Smooth muscle cell (in vitro differentiated cells): Measurements from ENCODE around the gene PIK3R2. TPM values are rescaled to one million over a fixed set of nuclear protein-coding genes. Genes with fewer than 3 reads are reported as not detected.

Source experiments
- DNase-seq: peaks from one replicate; lab custom pipeline; 2025; ENCODE audit not compliant: unreplicated experiment; lab: John Stamatoyannopoulos, UW
- H2AFZ ChIP-seq: fragments of 200-600 bp; sonication (generic); 2 replicates; pipeline ENCODE4 v1.6.0; 2016; ENCODE audit warnings: antibody characterized with exemption, low read depth, mild to moderate bottlenecking
- H3F3A ChIP-seq: fragments of 200-600 bp; sonication (generic); 2 replicates; pipeline ENCODE4 v1.6.0; 2017; ENCODE audit warnings: antibody characterized with exemption, low read depth
- H3K27ac ChIP-seq: fragments of 200-600 bp; sonication (generic); 2 replicates; pipeline ENCODE4 v1.5.1; 2016; ENCODE audit warnings: low read depth, mild to moderate bottlenecking
- H3K27me3 ChIP-seq: fragments of 200-600 bp; sonication (generic); 2 replicates; pipeline ENCODE4 v1.6.1; 2016; ENCODE audit warnings: low read depth, mild to moderate bottlenecking
- H3K36me3 ChIP-seq: fragments of 200-600 bp; sonication (generic); 2 replicates; pipeline ENCODE4 v1.5.1; 2016; ENCODE audit warnings: low read depth
- H3K4me1 ChIP-seq: fragments of 200-600 bp; sonication (generic); 2 replicates; pipeline ENCODE4 v1.5.1; 2016; ENCODE audit warnings: low read depth
- H3K4me2 ChIP-seq: fragments of 200-600 bp; sonication (generic); 2 replicates; pipeline ENCODE4 v1.6.0; 2016; ENCODE audit warnings: mild to moderate bottlenecking
- H3K4me3 ChIP-seq: fragments of 200-600 bp; sonication (generic); 2 replicates; pipeline ENCODE4 v1.5.1; 2016; ENCODE audit warnings: mild to moderate bottlenecking
- H3K79me2 ChIP-seq: fragments of 200-600 bp; sonication (generic); 2 replicates; pipeline ENCODE4 v1.6.0; 2016; ENCODE audit warnings: low read depth, mild to moderate bottlenecking
- H3K9ac ChIP-seq: fragments of 200-600 bp; sonication (generic); 2 replicates; pipeline ENCODE4 v1.6.0; 2016; ENCODE audit warnings: low read depth
- H3K9me3 ChIP-seq: fragments of 200-600 bp; sonication (generic); replicated peaks from 2 replicates; pipeline ENCODE4 v1.5.1; 2016; ENCODE audit warnings: low read depth
- H4K20me1 ChIP-seq: fragments of 200-600 bp; sonication (generic); 2 replicates; pipeline ENCODE4 v1.6.0; 2016; ENCODE audit warnings: low read depth
- WGBS: methylation state at CpG from one replicate; pipeline ENCODE4 v1.1.7; 2016; ENCODE audit warnings: low lambda C conversion rate; 5-methylcytosine and 5-hydroxymethylcytosine counted together
- polyA plus RNA-seq: library from polyadenylated mRNA; unstranded; fragments of >200 nt; fragmentation: Nextera tagmentation; extraction: Ambion mirVana; gene quantifications from 2 replicates; pipeline ENCODE4 v1.2.1, GENCODE V29; 2016
- total RNA-seq: library from RNA; depleted of rRNA; stranded (reverse); fragments of >200 nt; gene quantifications from 2 replicates; pipeline ENCODE4 v1.2.3, GENCODE V29; 2014
- TF ChIP-seq, protein P1 (sequence below): fragments of 200-600 bp; sonication (generic); IDR thresholded peaks from 2 replicates; pipeline ENCODE4 v1.5.1; 2017; ENCODE audit warnings: borderline replicate concordance, mild to moderate bottlenecking, antibody characterized with exemption; ENCODE audit not compliant: insufficient read depth, poor library complexity, severe bottlenecking

PIK3R2 gene
- total and polyA plus RNA-seq, 2 experiments from 2014 or later = 22.9 to 50.1 TPM

DNA sequence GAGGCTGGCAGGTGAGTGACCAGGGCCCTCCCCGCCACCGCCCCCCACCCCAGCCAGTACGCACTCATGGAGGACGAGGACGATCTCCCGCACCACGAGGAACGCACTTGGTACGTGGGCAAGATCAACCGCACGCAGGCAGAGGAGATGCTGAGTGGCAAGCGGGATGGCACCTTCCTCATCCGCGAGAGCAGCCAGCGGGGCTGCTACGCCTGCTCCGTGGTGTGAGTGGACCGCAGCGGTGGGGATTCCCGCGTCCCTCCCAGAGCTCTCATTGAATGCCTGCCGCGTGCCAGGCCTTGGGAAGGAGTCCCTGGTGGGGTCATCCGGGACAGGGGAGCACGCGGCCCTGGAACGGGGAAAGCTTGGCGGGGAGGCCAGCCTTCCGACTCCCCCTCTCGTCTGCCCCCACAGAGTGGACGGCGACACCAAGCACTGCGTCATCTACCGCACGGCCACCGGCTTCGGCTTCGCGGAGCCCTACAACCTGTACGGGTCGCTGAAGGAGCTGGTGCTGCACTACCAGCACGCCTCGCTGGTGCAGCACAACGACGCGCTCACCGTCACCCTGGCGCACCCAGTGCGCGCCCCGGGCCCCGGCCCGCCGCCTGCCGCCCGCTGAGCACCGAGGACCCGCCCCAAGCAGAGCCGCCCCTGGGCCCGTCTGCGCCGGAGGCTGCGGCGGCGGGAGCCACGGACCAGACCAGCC, 15.9 kb downstream of the PIK3R2 start:
- Histone ChIP-seq H3K79me2 (no peaks in the 10 kb centered on the region), H3K9ac (no peak overlapping the region), H3K9me3 (no peaks in the 10 kb centered on the region), H3K4me1 (no peaks in the 10 kb centered on the region), H3K27me3 (no peaks in the 10 kb centered on the region), H3K4me2 (no peak overlapping the region), H4K20me1 (no peaks in the 10 kb centered on the region), H3K36me3 (no peaks in the 10 kb centered on the region), H3K4me3 (no peak overlapping the region), H2AFZ (no peak overlapping the region), H3K27ac (no peak overlapping the region), H3F3A (no peaks in the 10 kb centered on the region)
- DNase-seq = no peak
- TF ChIP-seq, protein P1, sequence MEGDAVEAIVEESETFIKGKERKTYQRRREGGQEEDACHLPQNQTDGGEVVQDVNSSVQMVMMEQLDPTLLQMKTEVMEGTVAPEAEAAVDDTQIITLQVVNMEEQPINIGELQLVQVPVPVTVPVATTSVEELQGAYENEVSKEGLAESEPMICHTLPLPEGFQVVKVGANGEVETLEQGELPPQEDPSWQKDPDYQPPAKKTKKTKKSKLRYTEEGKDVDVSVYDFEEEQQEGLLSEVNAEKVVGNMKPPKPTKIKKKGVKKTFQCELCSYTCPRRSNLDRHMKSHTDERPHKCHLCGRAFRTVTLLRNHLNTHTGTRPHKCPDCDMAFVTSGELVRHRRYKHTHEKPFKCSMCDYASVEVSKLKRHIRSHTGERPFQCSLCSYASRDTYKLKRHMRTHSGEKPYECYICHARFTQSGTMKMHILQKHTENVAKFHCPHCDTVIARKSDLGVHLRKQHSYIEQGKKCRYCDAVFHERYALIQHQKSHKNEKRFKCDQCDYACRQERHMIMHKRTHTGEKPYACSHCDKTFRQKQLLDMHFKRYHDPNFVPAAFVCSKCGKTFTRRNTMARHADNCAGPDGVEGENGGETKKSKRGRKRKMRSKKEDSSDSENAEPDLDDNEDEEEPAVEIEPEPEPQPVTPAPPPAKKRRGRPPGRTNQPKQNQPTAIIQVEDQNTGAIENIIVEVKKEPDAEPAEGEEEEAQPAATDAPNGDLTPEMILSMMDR = no peak
- 98% methylated on average over 36 of the region's 66 CpGs for WGBS

DNA sequence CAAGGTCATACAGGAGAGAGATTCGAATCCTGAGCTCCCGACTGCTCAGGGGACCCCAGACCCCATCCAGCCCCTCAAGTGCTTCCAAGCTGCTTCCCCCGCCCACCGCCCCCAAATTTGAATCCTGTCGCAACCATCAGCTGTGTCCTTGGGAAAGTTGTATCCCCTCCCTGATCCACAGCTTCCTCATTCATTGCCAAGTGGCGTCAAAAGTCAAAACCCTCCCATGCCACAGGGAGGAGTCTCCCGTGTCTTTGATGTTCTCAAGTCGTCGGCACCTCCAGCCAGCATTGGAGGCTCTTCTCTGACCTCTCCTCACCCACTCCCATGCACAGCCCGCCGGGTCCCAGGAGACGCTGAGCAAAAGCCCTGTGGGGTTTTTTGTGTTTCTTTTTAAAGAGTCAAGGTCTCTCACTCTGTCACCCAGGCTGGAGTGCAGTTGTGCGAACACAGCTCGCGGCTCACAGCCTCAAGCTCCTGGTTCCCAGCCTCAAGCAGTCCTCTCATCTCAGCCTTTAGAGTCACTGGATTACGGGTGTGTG, 17.8 kb downstream of the PIK3R2 start:
- no peak overlapping the region for H3K9ac ChIP-seq
- H3K9me3 ChIP-seq = no peaks in the 10 kb centered on the region
- whole genome bisulfite sequencing = 85% methylated on average over 13 of the region's 16 CpGs
- no peaks in the 10 kb centered on the region for H4K20me1 ChIP-seq
- peaks cover 11% of the 10 kb centered on the region for H3K27me3 ChIP-seq
- DNase-seq = no peak
- no peaks in the 10 kb centered on the region for H3K36me3 ChIP-seq
- no peak overlapping the region for H3K27ac ChIP-seq
- no peaks in the 10 kb centered on the region for H3K79me2 ChIP-seq
- no peaks in the 10 kb centered on the region for H3K4me1 ChIP-seq
- no peak overlapping the region for H3K4me2 ChIP-seq
- no peak overlapping the region for H2AFZ ChIP-seq
- TF ChIP-seq, protein P1 = no peak
- no peaks in the 10 kb centered on the region for H3F3A ChIP-seq
- no peak overlapping the region for H3K4me3 ChIP-seq

DNA sequence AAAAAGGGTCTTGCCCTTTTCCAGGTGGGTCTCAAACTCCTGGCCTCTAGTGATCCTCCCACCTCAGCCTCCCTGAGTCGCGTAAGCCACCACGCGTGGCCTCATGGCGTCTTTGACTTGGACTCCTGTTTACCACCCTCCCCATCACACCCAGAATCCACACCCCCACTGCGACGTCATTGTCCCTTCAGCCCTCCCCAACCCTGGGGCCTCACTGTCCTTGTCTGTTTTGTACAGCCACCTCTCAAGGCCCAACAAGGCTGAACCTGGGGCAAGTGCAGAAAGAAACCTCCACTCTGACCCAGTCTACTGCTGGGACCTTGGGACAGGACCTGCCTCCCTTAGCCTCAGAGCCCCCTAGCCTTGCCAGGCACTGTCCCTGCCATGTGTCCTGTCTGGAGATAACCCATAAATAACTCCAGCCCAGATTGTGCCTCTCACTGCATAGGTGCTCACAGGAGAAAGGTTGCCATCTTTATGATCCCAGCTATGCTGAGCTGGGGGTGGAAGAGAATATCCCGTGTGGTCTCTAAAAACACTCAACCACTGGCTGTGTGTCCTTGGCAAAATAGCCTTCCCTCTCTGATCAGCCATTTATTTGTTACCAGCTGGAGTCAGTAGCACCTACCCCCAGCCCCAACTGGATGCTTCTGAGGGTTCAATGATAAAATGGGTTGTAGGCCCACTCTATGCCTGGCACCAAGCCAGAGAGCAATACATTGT, 18.8 kb downstream of the PIK3R2 start:
- Histone ChIP-seq H4K20me1 (no peaks in the 10 kb centered on the region), H3K27ac (no peak overlapping the region), H3K79me2 (no peaks in the 10 kb centered on the region), H3K4me1 (no peaks in the 10 kb centered on the region), H3K9me3 (no peaks in the 10 kb centered on the region), H3K4me2 (no peak overlapping the region), H3K36me3 (no peaks in the 10 kb centered on the region), H3K9ac (no peak overlapping the region), H3K27me3 (peaks cover 11% of the 10 kb centered on the region), H3F3A (no peaks in the 10 kb centered on the region), H2AFZ (no peak overlapping the region), H3K4me3 (no peak overlapping the region)
- 96% methylated on average over 8 of the region's 8 CpGs for WGBS
- DNase-seq = no peak
- TF ChIP-seq, protein P1 = no peak
